Loucy (cell line): Measurements from ENCODE around the gene ALKBH5.
A peak's percentile ranks its signal among the peaks of the same experiment; 100 is the strongest.

Experiments
- H2AFZ ChIP-seq: fragments of 200-600 bp; sonication (generic); 2 replicates; pipeline ENCODE4 v1.6.0; 2016; ENCODE audit warnings: antibody characterized with exemption, mild to moderate bottlenecking, low read length, moderate library complexity
- H3F3A ChIP-seq: fragments of 200-600 bp; 2 replicates; pipeline ENCODE4 v1.6.0; 2016; ENCODE audit warnings: antibody characterized with exemption, low read depth, mild to moderate bottlenecking
- H3K27me3 ChIP-seq: fragments of 200-600 bp; sonication (generic); 2 replicates; pipeline ENCODE4 v1.6.1; 2014; ENCODE audit warnings: low read length, mild to moderate bottlenecking; ENCODE audit not compliant: insufficient read depth, poor library complexity, severe bottlenecking
- H3K36me3 ChIP-seq: fragments of 200-600 bp; sonication (generic); 2 replicates; pipeline ENCODE4 v1.6.1; 2016; ENCODE audit warnings: low read length; ENCODE audit not compliant: insufficient read depth
- H3K4me1 ChIP-seq: fragments of 200-600 bp; sonication (generic); 2 replicates; pipeline ENCODE4 v1.5.1; 2014; ENCODE audit warnings: low read length, mild to moderate bottlenecking; ENCODE audit not compliant: insufficient read depth, poor library complexity, severe bottlenecking
- H3K4me2 ChIP-seq: fragments of 200-600 bp; sonication (generic); 2 replicates; pipeline ENCODE4 v1.6.0; 2014; ENCODE audit warnings: antibody characterized with exemption, low read length, low read depth, mild to moderate bottlenecking; ENCODE audit not compliant: poor library complexity, severe bottlenecking
- H3K4me3 ChIP-seq: fragments of 200-600 bp; sonication (generic); 2 replicates; pipeline ENCODE4 v1.5.1; 2014; ENCODE audit warnings: low read length, mild to moderate bottlenecking, mixed read lengths; ENCODE audit not compliant: poor library complexity, severe bottlenecking
- H3K79me2 ChIP-seq: fragments of 200-600 bp; sonication (generic); 2 replicates; pipeline ENCODE4 v1.6.1; 2014; ENCODE audit warnings: low read length; ENCODE audit not compliant: insufficient read depth
- H3K9ac ChIP-seq: fragments of 200-600 bp; sonication (generic); 2 replicates; pipeline ENCODE4 v1.6.0; 2014; ENCODE audit warnings: mild to moderate bottlenecking, low read depth, low read length, moderate library complexity; ENCODE audit not compliant: poor library complexity, severe bottlenecking
- H3K9me2 ChIP-seq: fragments of 200-600 bp; sonication (generic); replicated peaks from 2 replicates; pipeline ENCODE4 v1.6.1; 2016; ENCODE audit warnings: low read depth, low read length, mixed read lengths
- H3K9me3 ChIP-seq: fragments of 200-600 bp; sonication (generic); 2 replicates; pipeline ENCODE4 v1.6.1; 2014; ENCODE audit warnings: mild to moderate bottlenecking, antibody characterized with exemption, low read length, low read depth; ENCODE audit not compliant: insufficient read depth
- H4K20me1 ChIP-seq: fragments of 200-600 bp; sonication (generic); 2 replicates; pipeline ENCODE4 v1.6.0; 2014; ENCODE audit warnings: antibody characterized with exemption, low read length, mild to moderate bottlenecking; ENCODE audit not compliant: insufficient read depth, poor library complexity, severe bottlenecking
- CTCF ChIP-seq: fragments of 200-600 bp; sonication (generic); conservative IDR thresholded peaks from 2 replicates; pipeline ENCODE4 v1.5.1; 2014; ENCODE audit warnings: mild to moderate bottlenecking, antibody characterized with exemption, low read length
- EZH2phosphoT487 ChIP-seq: fragments of 200-600 bp; IDR thresholded peaks from 2 replicates; pipeline ENCODE4 v1.6.1; 2018; ENCODE audit warnings: antibody characterized with exemption, mild to moderate bottlenecking, moderate library complexity, borderline replicate concordance

The ALKBH5 gene

GRCh38 chr17:18185391-18185790 lies 1.8 kb downstream of the ALKBH5 start:
- H3K27me3 ChIP-seq, result no peaks in the 10 kb centered on the region
- H3K4me3 ChIP-seq, result peak overlapping the region; percentile 97
- no peaks in the 10 kb centered on the region for H3K9me3 ChIP-seq
- H3K79me2 ChIP-seq, result peaks cover 77% of the 10 kb centered on the region
- H2AFZ ChIP-seq, result no peak overlapping the region
- peaks cover 61% of the 10 kb centered on the region for H4K20me1 ChIP-seq
- peak overlapping the region; percentile 82 for H3K9ac ChIP-seq
- H3K9me2 ChIP-seq, result no peaks in the 10 kb centered on the region
- no peak for TF ChIP-seq EZH2phosphoT487
- TF ChIP-seq CTCF, result no peak
- H3K4me1 ChIP-seq, result peaks cover 59% of the 10 kb centered on the region
- H3K36me3 ChIP-seq, result peaks cover 8% of the 10 kb centered on the region; the same call in 1 of the 2 replicates
- H3F3A ChIP-seq, result no peaks in the 10 kb centered on the region
- H3K4me2 ChIP-seq, result peak overlapping the region; percentile 94

- peak overlapping the region; percentile 94 for H3K4me2 ChIP-seq
- H3K4me3 ChIP-seq, result peak overlapping the region; percentile 97
- no peaks in the 10 kb centered on the region for H3F3A ChIP-seq
- H3K9me2 ChIP-seq, result no peaks in the 10 kb centered on the region
- H3K9me3 ChIP-seq, result no peaks in the 10 kb centered on the region
- H2AFZ ChIP-seq, result no peak overlapping the region
- TF ChIP-seq CTCF, result no peak
- no peak for TF ChIP-seq EZH2phosphoT487
- peaks cover 83% of the 10 kb centered on the region for H3K79me2 ChIP-seq
- peak overlapping the region; percentile 82 for H3K9ac ChIP-seq
- no peaks in the 10 kb centered on the region for H3K27me3 ChIP-seq
- peaks cover 65% of the 10 kb centered on the region for H3K4me1 ChIP-seq
- H4K20me1 ChIP-seq, result peaks cover 68% of the 10 kb centered on the region
- peaks cover 9% of the 10 kb centered on the region; the same call in 1 of the 2 replicates for H3K36me3 ChIP-seq
Observed at GRCh38 chr17:18185832-18186626, 2.4 kb downstream of the ALKBH5 start.

- TF ChIP-seq CTCF, result no peak
- no peak for TF ChIP-seq EZH2phosphoT487
- Histone ChIP-seq H3K4me1 (peaks cover 70% of the 10 kb centered on the region), H4K20me1 (peaks cover 74% of the 10 kb centered on the region), H3K4me2 (peak overlapping the region; percentile 94), H3K79me2 (peaks cover 87% of the 10 kb centered on the region), H2AFZ (no peak overlapping the region), H3K9me3 (no peaks in the 10 kb centered on the region), H3K27me3 (no peaks in the 10 kb centered on the region), H3K9me2 (no peaks in the 10 kb centered on the region), H3K9ac (peak overlapping the region; percentile 82), H3K4me3 (peak overlapping the region; percentile 97), H3F3A (no peaks in the 10 kb centered on the region), H3K36me3 (peaks cover 12% of the 10 kb centered on the region; the same call in 1 of the 2 replicates)
Observed at GRCh38 chr17:18186627-18186982, 3.0 kb downstream of the ALKBH5 start.
